Activated CD4-positive, alpha-beta T cell treated with anti-CD3 and anti-CD28 coated beads, Interleukin-2, amount 50 U/mL, for 16 hours (primary cell): ENCODE measurements around the gene ERAS.
"Not testable (repeated sequence)": the region's sequence is repeated elsewhere in the genome, so short reads cannot be mapped to it uniquely, and the experiment has no call there.

Experiments used
- DNase-seq: peaks from one replicate; pipeline ENCODE4 v3.0.0-alpha.2; 2020

Gene ERAS

DNA sequence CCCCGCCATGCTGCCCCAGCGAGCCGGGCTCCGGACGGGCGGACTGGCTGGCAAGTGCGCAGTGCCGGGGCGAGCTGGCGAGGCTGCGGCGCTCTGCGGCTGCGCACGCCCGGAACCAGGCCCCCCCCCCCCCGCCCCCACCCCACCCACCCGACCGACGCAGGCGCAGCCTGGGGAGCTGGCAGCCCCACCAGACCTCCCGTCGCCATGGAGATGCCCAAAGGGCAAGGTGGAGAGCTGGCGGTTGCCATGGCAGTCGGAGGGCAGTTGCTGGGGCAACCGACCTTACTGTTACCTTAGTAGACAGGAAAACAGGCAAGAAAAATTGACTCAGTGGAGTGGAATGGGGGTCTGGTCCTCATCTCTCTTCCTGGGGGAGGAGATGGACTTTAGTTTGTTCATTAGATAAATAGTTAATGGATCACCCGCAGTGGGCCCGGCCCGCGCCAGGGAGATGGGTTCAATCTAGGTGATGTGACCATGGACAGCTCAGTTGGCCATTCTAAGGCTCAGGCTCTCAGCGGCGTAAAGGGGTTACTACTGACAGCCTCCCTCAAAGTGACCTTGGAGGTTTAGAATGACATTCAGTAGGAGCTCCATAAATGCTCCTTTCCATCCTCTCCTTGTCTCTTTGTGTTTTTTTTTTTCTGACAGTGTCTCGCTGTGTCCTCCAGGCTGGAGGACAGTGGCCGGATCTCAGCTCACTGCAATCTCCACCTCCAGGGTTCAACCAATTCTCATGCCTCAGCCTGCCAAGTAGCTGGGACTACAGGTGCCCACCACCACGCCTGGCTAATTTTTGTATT lies 9.4 kb downstream of the ERAS start, which contains the start of gene PCSK1N:
PCSK1N (minus strand) TSS at position 87 of the 806 bp plus-strand sequence; CDS start at position 9, 78 bp downstream.
- DNase-seq, result no peak

DNA sequence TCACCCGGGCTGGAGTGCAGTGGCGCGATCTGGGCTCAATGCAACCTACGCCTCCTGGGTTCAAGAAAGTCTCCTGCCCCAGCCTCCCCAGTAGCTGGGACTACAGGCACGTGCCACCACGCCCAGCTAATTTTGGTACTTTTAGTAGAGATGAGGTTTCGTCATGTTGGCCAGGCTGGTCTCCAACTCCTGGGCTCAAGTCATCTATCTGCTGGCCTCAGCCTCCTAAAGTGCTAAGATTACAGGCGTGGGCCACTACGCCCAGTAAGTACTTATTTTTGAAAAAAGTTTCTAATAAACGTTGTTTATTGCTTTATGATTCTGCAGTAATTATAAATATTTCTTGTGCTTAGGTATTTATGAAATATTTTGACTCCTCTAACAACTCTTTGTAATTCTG lies 13.4 kb downstream of the ERAS start:
- DNase-seq, result no peak

- no peak for DNase-seq
These were observed 22.5 kb downstream of the ERAS start for GRCh38 chrX:48848847-48849246.

- DNase-seq, result no peak
These were observed 26.5 kb downstream of the ERAS start for GRCh38 chrX:48852857-48853256.

DNA sequence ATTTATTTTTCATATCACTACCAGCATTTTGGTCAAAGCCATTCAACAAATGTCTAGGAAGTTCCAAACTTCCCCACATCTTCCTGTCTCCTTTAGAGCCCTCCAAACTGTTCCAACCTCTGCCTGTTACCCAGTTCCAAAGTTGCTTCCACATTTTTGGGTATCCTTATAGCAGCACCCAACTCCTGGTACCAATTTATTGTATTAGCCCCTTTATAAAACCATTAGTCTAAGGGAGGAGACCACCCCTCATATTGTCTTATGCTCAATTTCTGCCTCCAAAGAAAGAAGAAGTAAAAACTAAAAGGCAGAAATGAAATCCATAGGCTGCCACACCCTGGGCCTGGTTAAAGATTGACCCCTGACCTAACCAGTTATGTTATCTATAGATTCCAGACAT lies 27.2 kb downstream of the ERAS start:
- not testable (repeated sequence) for DNase-seq

DNA sequence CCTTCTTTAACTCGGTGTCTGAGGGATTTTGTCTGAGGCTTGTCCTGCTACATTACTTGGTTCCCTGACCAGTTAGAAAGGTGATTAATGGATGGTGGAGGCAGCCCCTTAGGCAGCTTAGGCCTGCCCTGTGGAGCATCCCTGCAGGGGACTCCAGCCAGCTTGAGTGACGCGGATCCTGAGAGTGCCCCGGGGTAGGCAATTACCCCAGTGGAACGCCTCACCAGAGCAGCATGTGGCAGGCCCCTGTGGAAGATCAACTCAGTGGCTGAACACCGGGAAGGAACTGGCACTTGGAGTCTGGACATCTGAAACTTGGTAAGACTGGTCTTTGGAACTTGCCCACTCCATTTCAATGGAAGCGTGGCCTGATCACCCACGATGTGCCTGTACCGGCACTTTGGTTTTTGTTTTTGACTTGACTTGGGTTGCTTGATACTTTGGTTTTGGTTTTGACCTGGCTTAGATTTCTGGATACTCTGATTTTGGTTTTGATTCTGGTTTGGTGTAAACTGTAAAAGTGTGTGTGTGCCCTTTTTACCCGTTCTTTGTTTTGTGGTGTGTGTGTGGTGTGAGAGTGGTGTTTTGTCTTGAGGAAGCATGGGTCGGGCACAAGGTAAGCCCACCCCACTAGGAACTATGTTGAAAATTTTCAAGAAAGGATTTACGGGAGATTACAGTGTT lies 27.9 kb downstream of the ERAS start:
- not testable (repeated sequence) for DNase-seq

DNA sequence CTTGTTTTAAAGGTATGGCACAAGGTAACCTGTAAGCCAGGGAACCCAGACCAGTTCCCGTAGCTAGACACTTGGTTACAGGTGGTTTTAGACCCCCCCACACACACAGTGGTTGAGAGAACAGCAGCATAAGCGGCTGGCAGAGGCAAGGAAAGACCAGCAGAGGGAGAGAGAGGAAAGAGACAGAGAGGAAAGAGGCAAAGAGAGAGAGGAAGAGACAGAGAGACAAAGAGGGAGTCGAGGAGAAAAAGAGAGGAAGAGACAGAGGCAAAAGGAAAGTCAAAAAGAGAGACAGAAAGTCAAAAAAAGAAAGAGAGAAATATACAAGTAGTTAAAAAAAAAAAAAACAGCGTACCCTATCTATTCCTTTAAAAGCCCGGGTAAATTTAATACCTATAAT lies 28.6 kb downstream of the ERAS start:
- no peak for DNase-seq

DNA sequence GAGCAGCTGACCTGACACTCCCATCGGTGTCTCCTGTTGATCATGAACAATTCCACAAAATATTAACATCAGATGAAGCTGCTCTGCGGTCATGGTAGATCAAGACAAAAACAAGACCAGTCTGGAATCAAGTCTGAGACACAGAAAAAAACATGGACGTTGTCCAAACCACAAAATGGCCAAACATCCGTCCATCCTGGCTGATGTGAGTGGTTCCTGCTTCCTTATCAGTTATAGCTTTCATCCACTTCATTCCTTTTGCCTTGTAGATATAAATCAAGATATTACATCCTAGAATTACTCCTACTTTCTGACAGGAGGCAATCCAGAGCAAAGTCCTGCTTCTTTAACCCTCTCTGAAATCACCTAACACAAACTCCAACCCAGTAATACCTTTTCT lies 37.9 kb downstream of the ERAS start:
- no peak for DNase-seq

DNA sequence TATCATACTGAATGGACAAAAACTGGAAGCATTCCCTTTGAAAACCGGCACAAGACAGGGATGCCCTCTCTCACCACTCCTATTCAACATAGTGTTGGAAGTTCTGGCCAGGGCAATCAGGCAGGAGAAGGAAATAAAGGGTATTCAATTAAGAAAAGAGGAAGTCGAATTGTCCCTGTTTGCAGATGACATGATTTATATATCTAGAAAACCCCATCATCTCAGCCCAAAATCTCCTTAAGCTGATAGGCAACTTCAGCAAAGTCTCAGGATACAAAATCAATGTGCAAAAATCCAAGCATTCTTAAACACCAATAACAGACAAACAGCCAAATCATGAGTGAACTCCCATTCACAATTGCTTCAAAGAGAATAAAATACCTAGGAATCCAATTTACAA lies 45.7 kb downstream of the ERAS start:
- not testable (repeated sequence) for DNase-seq

GRCh38 chrX:48876944-48877343 lies 50.6 kb downstream of the ERAS start:
- DNase-seq, result not testable (repeated sequence)
